A549 (cell line): ENCODE measurements around the gene ZNF222.

Experiments used
- BHLHE40 ChIP-seq: IDR thresholded peaks from 2 replicates; pipeline ENCODE4 v1.6.1; 2012; ENCODE audit warnings: low read depth, low read length, inconsistent platforms
- CTCF ChIP-seq: fragments of >200 bp; sonication (Bioruptor Twin); formaldehyde crosslinking; IDR thresholded peaks from 3 replicates; pipeline ENCODE4 v1.5.1; 2016
- EHMT2 ChIP-seq: fragments of 200-600 bp; sonication (generic); IDR thresholded peaks from 2 replicates; pipeline ENCODE4 v1.6.1; 2016; ENCODE audit warnings: antibody characterized with exemption, low read depth, mild to moderate bottlenecking, moderate library complexity
- HEYL ChIP-seq: fragments of 250-450 bp; sonication (Bioruptor Pico); IDR thresholded peaks from 2 replicates; pipeline ENCODE4 v1.8.0; 2021; ENCODE audit warnings: mild to moderate bottlenecking, moderate library complexity
- RFX5 ChIP-seq: fragments of 450-650 bp; IDR thresholded peaks from 2 replicates; pipeline ENCODE4 v1.7.1; 2014; ENCODE audit warnings: antibody characterized with exemption, mild to moderate bottlenecking, moderate library complexity

DNA sequence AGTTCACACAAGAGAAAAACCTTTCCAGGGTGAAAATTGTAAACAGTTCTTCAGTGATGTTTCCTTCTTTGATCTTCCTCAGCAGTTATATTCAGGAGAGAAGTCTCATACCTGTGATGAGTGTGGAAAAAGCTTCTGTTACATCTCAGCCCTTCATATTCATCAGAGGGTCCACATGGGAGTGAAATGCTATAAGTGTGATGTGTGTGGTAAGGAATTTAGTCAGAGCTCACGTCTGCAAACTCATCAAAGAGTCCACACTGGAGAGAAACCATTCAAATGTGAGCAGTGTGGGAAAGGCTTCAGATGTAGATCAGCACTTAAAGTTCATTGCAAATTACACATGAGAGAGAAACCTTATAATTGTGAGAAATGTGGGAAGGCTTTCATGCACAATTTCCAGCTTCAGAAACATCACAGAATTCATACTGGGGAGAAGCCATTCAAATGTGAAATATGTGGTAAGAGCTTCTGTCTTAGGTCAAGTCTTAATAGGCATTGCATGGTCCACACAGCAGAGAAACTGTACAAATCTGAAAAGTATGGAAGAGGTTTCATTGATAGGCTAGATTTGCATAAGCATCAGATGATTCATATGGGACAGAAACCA, 6.9 kb downstream of the ZNF222 start:
- TF ChIP-seq CTCF (no peak), BHLHE40 (no peak), EHMT2 (no peak), HEYL (CRISPR knock-in tag) (no peak), RFX5 (no peak)
